ENCODE measurements around the gene PCDH9.

PCDH9 gene

GRCh38 chr13:67043901-67044300 is 186.2 kb downstream of the PCDH9 start:
- no peak for DNase-seq (ENCODE audit: low read depth in 2 of 3, low spot score in 1 of 3)

- no peak for DNase-seq (ENCODE audit: low read depth in 2 of 3, low spot score in 1 of 3)
These were observed 187.6 kb downstream of the PCDH9 start for GRCh38 chr13:67042556-67042955.

- DNase-seq (ENCODE audit: low read depth in 2 of 3, low spot score in 1 of 3) = no peak
These were observed 193.3 kb downstream of the PCDH9 start for GRCh38 chr13:67036699-67037457.

- DNase-seq (ENCODE audit: low read depth in 2 of 3, low spot score in 1 of 3) = no peak
These were observed 197.0 kb downstream of the PCDH9 start for GRCh38 chr13:67033170-67033569.

- DNase-seq (ENCODE audit: low read depth in 2 of 3, low spot score in 1 of 3) = no peak
These were observed 206.8 kb downstream of the PCDH9 start for GRCh38 chr13:67023130-67023876.

- DNase-seq (ENCODE audit: low read depth in 2 of 3, low spot score in 1 of 3) = no peak
These were observed 211.4 kb downstream of the PCDH9 start for GRCh38 chr13:67018775-67019174.

- no peak for DNase-seq (ENCODE audit: low read depth in 2 of 3, low spot score in 1 of 3)
These were observed 212.9 kb downstream of the PCDH9 start for GRCh38 chr13:67017276-67017675.

- no peak for DNase-seq (ENCODE audit: low read depth in 2 of 3, low spot score in 1 of 3)
These were observed 214.0 kb downstream of the PCDH9 start for GRCh38 chr13:67015976-67016600.

GRCh38 chr13:67014399-67014798 is 215.7 kb downstream of the PCDH9 start:
- no peak for DNase-seq (ENCODE audit: low read depth in 2 of 3, low spot score in 1 of 3)

- DNase-seq (ENCODE audit: low read depth in 2 of 3, low spot score in 1 of 3) = no peak
These were observed 216.4 kb downstream of the PCDH9 start for GRCh38 chr13:67013709-67014108.

- no peak for DNase-seq (ENCODE audit: low read depth in 2 of 3, low spot score in 1 of 3)
These were observed 222.0 kb downstream of the PCDH9 start for GRCh38 chr13:67008075-67008668.

- DNase-seq (ENCODE audit: low read depth in 2 of 3, low spot score in 1 of 3) = no peak
These were observed 225.6 kb downstream of the PCDH9 start for GRCh38 chr13:67004511-67004910.

GRCh38 chr13:67003743-67004142 is 226.4 kb downstream of the PCDH9 start:
- DNase-seq (ENCODE audit: low read depth in 2 of 3, low spot score in 1 of 3) = no peak

- no peak for DNase-seq (ENCODE audit: low read depth in 2 of 3, low spot score in 1 of 3)
These were observed 228.8 kb downstream of the PCDH9 start for GRCh38 chr13:67001363-67001762.

GRCh38 chr13:66996503-66996902 is 233.6 kb downstream of the PCDH9 start:
- no peak for DNase-seq (ENCODE audit: low read depth in 2 of 3, low spot score in 1 of 3)

- no peak for DNase-seq (ENCODE audit: low read depth in 2 of 3, low spot score in 1 of 3)
These were observed 234.9 kb downstream of the PCDH9 start for GRCh38 chr13:66995203-66995611.

GRCh38 chr13:66994517-66995202 is 235.5 kb downstream of the PCDH9 start:
- no peak for DNase-seq (ENCODE audit: low read depth in 2 of 3, low spot score in 1 of 3)

GRCh38 chr13:66994097-66994496 is 236.0 kb downstream of the PCDH9 start:
- DNase-seq (ENCODE audit: low read depth in 2 of 3, low spot score in 1 of 3) = peak in 1 of 3 donors; percentile 5

GRCh38 chr13:66992719-66993118 is 237.4 kb downstream of the PCDH9 start:
- no peak for DNase-seq (ENCODE audit: low read depth in 2 of 3, low spot score in 1 of 3)

GRCh38 chr13:66992183-66992582 is 238.0 kb downstream of the PCDH9 start:
- DNase-seq (ENCODE audit: low read depth in 2 of 3, low spot score in 1 of 3) = no peak

- DNase-seq (ENCODE audit: low read depth in 2 of 3, low spot score in 1 of 3) = no peak
These were observed 245.9 kb downstream of the PCDH9 start for GRCh38 chr13:66984241-66984640.

Measured in stimulated activated CD4-positive, alpha-beta T cell treated with anti-CD3 and anti-CD28 coated beads, Interleukin-12 subunit alpha, Interleukin-12 subunit beta, amount 100 ng/mL, for 48 hours (primary cell).